HG02798 (cell line): ENCODE measurements around the gene CCDC188.

Experiments
- ATAC-seq: cut with Tn5 transposase; IDR thresholded peaks from one replicate; pipeline ENCODE4 v1.9.1; 2021; ENCODE audit warnings: mild to moderate bottlenecking; ENCODE audit not compliant: unreplicated experiment, poor library complexity

Gene CCDC188

GRCh38 chr22:20109411-20110358, 41.2 kb downstream of the CCDC188 start:
- ATAC-seq, result no peak

GRCh38 chr22:20108757-20109230, 42.1 kb downstream of the CCDC188 start:
- no peak for ATAC-seq

- ATAC-seq, result no peak
These were observed 42.7 kb downstream of the CCDC188 start for GRCh38 chr22:20107951-20108756.

- ATAC-seq, result no peak
These were observed 43.4 kb downstream of the CCDC188 start for GRCh38 chr22:20107471-20107901.

GRCh38 chr22:20106849-20107237, 44.0 kb downstream of the CCDC188 start:
- no peak for ATAC-seq

GRCh38 chr22:20106205-20106848, 44.5 kb downstream of the CCDC188 start:
- ATAC-seq, result no peak

GRCh38 chr22:20105456-20106204, 45.2 kb downstream of the CCDC188 start:
- no peak for ATAC-seq

- ATAC-seq, result no peak
These were observed 48.6 kb downstream of the CCDC188 start for GRCh38 chr22:20102203-20102780.

- ATAC-seq, result no peak
These were observed 49.2 kb downstream of the CCDC188 start for GRCh38 chr22:20101638-20102037.

GRCh38 chr22:20099099-20099711, 51.6 kb downstream of the CCDC188 start:
- no peak for ATAC-seq
